Activated B cell treated with CpG ODN at 0.5 μM for 24 hours (primary cell): Measurements from ENCODE around the gene TMEM45A. TPM values are rescaled to one million over a fixed set of nuclear protein-coding genes. Genes with fewer than 3 reads are reported as not detected.

Experiments used
- ATAC-seq: fragments of 200-7000 bp; cut with Tn5 transposase; one replicate; pipeline ENCODE4 v1.10.0; 2021; ENCODE audit warnings: low read depth, mild to moderate bottlenecking, moderate library complexity
- CTCF ChIA-PET: fragments of 350-600 bp; sonication (Branson Sonifier 250); formaldehyde crosslinking; loops from one replicate; lab custom pipeline; 2021; ENCODE audit warnings: antibody characterized with exemption; lab: Charles Lee
- POLR2A ChIA-PET: fragments of 350-600 bp; sonication (Branson Sonifier 250); formaldehyde crosslinking; loops from one replicate; lab custom pipeline; 2021; ENCODE audit warnings: antibody characterized with exemption; lab: Charles Lee
- DNase-seq: peaks from one replicate; pipeline ENCODE4 v3.0.0; 2022
- H3K27ac Mint-ChIP-seq: one replicate; pipeline ENCODE4 v1.8.0; 2020; ENCODE audit warnings: mixed read lengths
- H3K27me3 Mint-ChIP-seq: one replicate; pipeline ENCODE4 v1.8.0; 2021; ENCODE audit warnings: mixed read lengths
- H3K36me3 Mint-ChIP-seq: one replicate; pipeline ENCODE4 v1.8.0; 2021; ENCODE audit warnings: low read depth, mixed read lengths
- H3K4me1 Mint-ChIP-seq: one replicate; pipeline ENCODE4 v1.8.0; 2021; ENCODE audit warnings: mixed read lengths
- H3K4me3 Mint-ChIP-seq: one replicate; pipeline ENCODE4 v1.8.0; 2020; ENCODE audit warnings: mild to moderate bottlenecking, mixed read lengths
- H3K9me3 Mint-ChIP-seq: one replicate; pipeline ENCODE4 v1.8.0; 2020; ENCODE audit warnings: mixed read lengths
- CTCF ChIP-seq: fragments of 200-600 bp; IDR thresholded peaks from one replicate; pipeline ENCODE4 v1.8.0; 2022; ENCODE audit warnings: antibody characterized with exemption, mild to moderate bottlenecking
- intact Hi-C: fragments of 100-400 bp; cut with micrococcal nuclease; formaldehyde crosslinking; loops from one replicate; pipeline ENCODE4 v1.15.1; 2024
- total RNA-seq: library from RNA; stranded (reverse); gene quantifications from 2 replicates; pipeline ENCODE4 v1.2.3, GENCODE V29; 2022

The TMEM45A gene
- total RNA-seq, 1 donor from 2014 or later = 0.13 TPM

- Mint-ChIP-seq H3K27ac (no peak overlapping the region), H3K27me3 (peaks cover 1% of the 10 kb centered on the region), H3K4me3 (no peak overlapping the region), H3K36me3 (no peaks in the 10 kb centered on the region), H3K9me3 (no peaks in the 10 kb centered on the region), H3K4me1 (no peaks in the 10 kb centered on the region)
- intact Hi-C loops = no loop called here
- ChIA-PET POLR2A (no interaction called here), CTCF (no interaction called here)
- TF ChIP-seq CTCF = no peak
- ATAC-seq (no peak), DNase-seq (no peak)
Observed at GRCh38 chr3:100523050-100523760, 30.8 kb downstream of the TMEM45A start.

GRCh38 chr3:100525753-100526612 is 33.6 kb downstream of the TMEM45A start:
- TF ChIP-seq CTCF = no peak
- Mint-ChIP-seq H3K4me3 (no peak overlapping the region), H3K4me1 (no peaks in the 10 kb centered on the region), H3K27ac (no peak overlapping the region), H3K9me3 (no peaks in the 10 kb centered on the region), H3K36me3 (no peaks in the 10 kb centered on the region), H3K27me3 (peaks cover 2% of the 10 kb centered on the region)
- ATAC-seq (no peak), DNase-seq (no peak)
- intact Hi-C loops = no loop called here
- POLR2A ChIA-PET = no interaction called here
- CTCF ChIA-PET = no interaction called here

- no peak overlapping the region for H3K4me3 Mint-ChIP-seq
- intact Hi-C loops = no loop called here
- H3K4me1 Mint-ChIP-seq = no peaks in the 10 kb centered on the region
- DNase-seq (no peak), ATAC-seq (no peak)
- H3K27ac Mint-ChIP-seq = no peak overlapping the region
- H3K9me3 Mint-ChIP-seq = no peaks in the 10 kb centered on the region
- no peak for TF ChIP-seq CTCF
- ChIA-PET CTCF (no interaction called here), POLR2A (no interaction called here)
- peaks cover 2% of the 10 kb centered on the region for H3K27me3 Mint-ChIP-seq
- no peaks in the 10 kb centered on the region for H3K36me3 Mint-ChIP-seq
Observed at GRCh38 chr3:100526613-100527346, 34.4 kb downstream of the TMEM45A start.

GRCh38 chr3:100527347-100527735 is 34.9 kb downstream of the TMEM45A start:
- intact Hi-C loops = no loop called here
- TF ChIP-seq CTCF = no peak
- POLR2A ChIA-PET = no interaction called here
- H3K4me3 Mint-ChIP-seq = no peak overlapping the region
- CTCF ChIA-PET = no interaction called here
- peaks cover 2% of the 10 kb centered on the region for H3K27me3 Mint-ChIP-seq
- H3K36me3 Mint-ChIP-seq = no peaks in the 10 kb centered on the region
- H3K27ac Mint-ChIP-seq = no peak overlapping the region
- no peaks in the 10 kb centered on the region for H3K9me3 Mint-ChIP-seq
- no peak for DNase-seq
- H3K4me1 Mint-ChIP-seq = no peaks in the 10 kb centered on the region
- no peak for ATAC-seq

- no peak for TF ChIP-seq CTCF
- CTCF ChIA-PET = no interaction called here
- ATAC-seq = no peak
- Mint-ChIP-seq H3K27me3 (peaks cover 2% of the 10 kb centered on the region), H3K36me3 (no peaks in the 10 kb centered on the region), H3K4me1 (no peaks in the 10 kb centered on the region), H3K4me3 (no peak overlapping the region), H3K9me3 (no peaks in the 10 kb centered on the region), H3K27ac (no peak overlapping the region)
- intact Hi-C loops = no loop called here
- POLR2A ChIA-PET = no interaction called here
- no peak for DNase-seq
Observed at GRCh38 chr3:100531093-100531492, 38.7 kb downstream of the TMEM45A start.
